ENCODE results near the gene DERL3. TPM values are rescaled to one million over a fixed set of nuclear protein-coding genes. Genes with fewer than 3 reads are reported as not detected.

Gene DERL3
- total RNA-seq, 1 donor from 2014 or later: 3.8 TPM

- DNase-seq (peak; percentile 50), ATAC-seq (no peak)
- intact Hi-C loops (cut with DNase I): no loop called here
- TF ChIP-seq CTCF (IDR thresholded peaks at IDR 0.05): no peak
- Histone ChIP-seq H3K27ac (no peak overlapping the region), H3K9me3 (no peaks in the 10 kb centered on the region), H3K4me3 (no peak overlapping the region), H3K36me3 (peaks cover 54% of the 10 kb centered on the region), H3K27me3 (no peaks in the 10 kb centered on the region), H3K4me1 (peaks cover 12% of the 10 kb centered on the region)
Observed at GRCh38 chr22:23835484-23836144, 3.2 kb downstream of the DERL3 start.

GRCh38 chr22:23834793-23835483, 3.9 kb downstream of the DERL3 start:
- H3K27me3 ChIP-seq: no peaks in the 10 kb centered on the region
- ATAC-seq (no peak), DNase-seq (peak; percentile 55)
- no peaks in the 10 kb centered on the region for H3K9me3 ChIP-seq
- intact Hi-C loops (cut with DNase I): no loop called here
- H3K36me3 ChIP-seq: peaks cover 59% of the 10 kb centered on the region
- H3K4me1 ChIP-seq: peaks cover 12% of the 10 kb centered on the region
- no peak overlapping the region for H3K4me3 ChIP-seq
- no peak for TF ChIP-seq CTCF (IDR thresholded peaks at IDR 0.05)
- no peak overlapping the region for H3K27ac ChIP-seq

- intact Hi-C loops (cut with DNase I): no loop called here
- peaks cover 9% of the 10 kb centered on the region for H3K4me1 ChIP-seq
- no peak for TF ChIP-seq CTCF (IDR thresholded peaks at IDR 0.05)
- H3K36me3 ChIP-seq: peaks cover 59% of the 10 kb centered on the region
- DNase-seq (peak; percentile 48), ATAC-seq (no peak)
- H3K9me3 ChIP-seq: no peaks in the 10 kb centered on the region
- no peak overlapping the region for H3K27ac ChIP-seq
- no peaks in the 10 kb centered on the region for H3K27me3 ChIP-seq
- H3K4me3 ChIP-seq: no peak overlapping the region
Observed at GRCh38 chr22:23834406-23834792, 4.4 kb downstream of the DERL3 start.

- H3K27ac ChIP-seq: no peak overlapping the region
- ATAC-seq (no peak), DNase-seq (peak; percentile 37)
- TF ChIP-seq CTCF (IDR thresholded peaks at IDR 0.05): no peak
- H3K4me3 ChIP-seq: no peak overlapping the region
- intact Hi-C loops (cut with DNase I): no loop called here
- no peaks in the 10 kb centered on the region for H3K27me3 ChIP-seq
- H3K9me3 ChIP-seq: no peaks in the 10 kb centered on the region
- H3K4me1 ChIP-seq: peaks cover 8% of the 10 kb centered on the region
- H3K36me3 ChIP-seq: peaks cover 59% of the 10 kb centered on the region
Observed at GRCh38 chr22:23833911-23834317, 4.9 kb downstream of the DERL3 start.

- Histone ChIP-seq H3K4me3 (no peak overlapping the region), H3K27ac (no peak overlapping the region), H3K27me3 (no peaks in the 10 kb centered on the region), H3K36me3 (peaks cover 63% of the 10 kb centered on the region), H3K9me3 (no peaks in the 10 kb centered on the region), H3K4me1 (peaks cover 3% of the 10 kb centered on the region)
- intact Hi-C loops (cut with DNase I): no loop called here
- no peak for TF ChIP-seq CTCF (IDR thresholded peaks at IDR 0.05)
- ATAC-seq (no peak), DNase-seq (peak; percentile 54)
Observed at GRCh38 chr22:23833017-23833751, 5.6 kb downstream of the DERL3 start.
